Panc1 (cell line): Measurements from ENCODE around the gene UBE2V1. TPM values are rescaled to one million over a fixed set of nuclear protein-coding genes. Genes with fewer than 3 reads are reported as not detected.
"Not testable (repeated sequence)": the region's sequence is repeated elsewhere in the genome, so short reads cannot be mapped to it uniquely, and the experiment has no call there.

Experiments
- ATAC-seq: fragments of 200-7000 bp; cut with Tn5 transposase; 2 replicates; pipeline ENCODE4 v1.9.1; 2020; ENCODE audit warnings: mild to moderate bottlenecking, moderate library complexity
- BruUV-seq: library from RNA; stranded (reverse); fragments of 400-500 nt; replicated peaks from 2 replicates; lab custom pipeline; 2021; lab: Mats Ljungman, UMichigan
- CTCF ChIA-PET: fragments of 300-600 bp; sonication (Branson Sonifier 250); formaldehyde crosslinking; loops from one replicate; lab custom pipeline; 2022; ENCODE audit warnings: antibody characterized with exemption; lab: Charles Lee
- POLR2A ChIA-PET: fragments of 300-600 bp; sonication (Branson Sonifier 250); formaldehyde crosslinking; loops from one replicate; lab custom pipeline; 2022; ENCODE audit warnings: antibody characterized with exemption; lab: Charles Lee
- DNase-seq: peaks from one replicate; pipeline ENCODE4 v3.0.0-alpha.2; 2010; ENCODE audit warnings: low read depth, low spot score
- H3K27ac ChIP-seq: 2 replicates; pipeline ENCODE4 v1.5.1; 2011; ENCODE audit warnings: mild to moderate bottlenecking, low read length, inconsistent platforms
- H3K27me3 ChIP-seq: fragments of 200-500 bp; sonication (Bioruptor generic); 2 replicates; pipeline ENCODE4 v1.6.0; 2014; ENCODE audit warnings: low read length, inconsistent platforms; ENCODE audit not compliant: control insufficient read depth, insufficient read depth
- H3K36me3 ChIP-seq: fragments of 200-500 bp; sonication (Bioruptor generic); 2 replicates; pipeline ENCODE4 v1.5.1; 2014; ENCODE audit warnings: inconsistent platforms, mild to moderate bottlenecking, low read length, moderate library complexity; ENCODE audit not compliant: control insufficient read depth, insufficient read depth
- H3K4me1 ChIP-seq: 2 replicates; pipeline ENCODE4 v1.5.1; 2011; ENCODE audit warnings: inconsistent platforms, mild to moderate bottlenecking, low read length, moderate library complexity; ENCODE audit not compliant: control insufficient read depth, insufficient read depth
- H3K4me3 ChIP-seq, 2 experiments: 2 replicates each; pipeline ENCODE4 v1.5.1; 2011 to 2012; ENCODE audit warnings: low read depth in 2 of 2, low read length in 2 of 2, mild to moderate bottlenecking in 2 of 2, inconsistent platforms in 1 of 2, moderate library complexity in 1 of 2
- H3K9me3 ChIP-seq: fragments of 200-500 bp; sonication (Bioruptor generic); 2 replicates; pipeline ENCODE4 v1.5.1; 2014; ENCODE audit warnings: low read depth, mild to moderate bottlenecking, inconsistent platforms, low read length, moderate library complexity; ENCODE audit not compliant: control insufficient read depth, insufficient read depth
- SIN3A ChIP-seq: IDR thresholded peaks from 2 replicates; pipeline ENCODE4 v1.6.1; 2012; ENCODE audit warnings: low read depth, mild to moderate bottlenecking, low read length, moderate library complexity, borderline replicate concordance; ENCODE audit not compliant: insufficient read depth
- TCF7L2 ChIP-seq: IDR thresholded peaks from 2 replicates; pipeline ENCODE4 v1.6.1; 2011; ENCODE audit warnings: mild to moderate bottlenecking, low read depth, low read length, inconsistent platforms
- in situ Hi-C: cut with HindIII; loops from 2 replicates; pipeline ENCODE4 v1.10.0; 2016; ENCODE audit warnings: low sequenced_read_pairs, low pct_unique_long_range_greater_than_20kb
- intact Hi-C: fragments of 100-400 bp; cut with micrococcal nuclease; formaldehyde crosslinking; loops from one replicate; pipeline ENCODE4 v1.10.0; 2022; ENCODE audit not compliant: unreplicated experiment
- total RNA-seq: library from RNA; stranded (reverse); gene quantifications from one replicate; pipeline ENCODE4 v1.2.1, GENCODE V29; 2021; ENCODE audit not compliant: unreplicated experiment
- TF ChIP-seq, protein P1 (sequence below), 2 experiments: IDR thresholded peaks; 2 replicates each; pipeline ENCODE4 v1.6.1; 2011 to 2012; ENCODE audit warnings: low read depth in 2 of 2, control low read depth in 1 of 2, low read length in 1 of 2, mild to moderate bottlenecking in 1 of 2, moderate library complexity in 1 of 2; ENCODE audit not compliant: insufficient read depth in 1 of 2
- TF ChIP-seq, protein P2 (sequence below): fragments of 450-650 bp; IDR thresholded peaks from 2 replicates; pipeline ENCODE4 v1.5.1; 2017; ENCODE audit warnings: mild to moderate bottlenecking

UBE2V1 gene
- total RNA-seq, 1 experiment from 2014 or later, result 115 TPM

DNA sequence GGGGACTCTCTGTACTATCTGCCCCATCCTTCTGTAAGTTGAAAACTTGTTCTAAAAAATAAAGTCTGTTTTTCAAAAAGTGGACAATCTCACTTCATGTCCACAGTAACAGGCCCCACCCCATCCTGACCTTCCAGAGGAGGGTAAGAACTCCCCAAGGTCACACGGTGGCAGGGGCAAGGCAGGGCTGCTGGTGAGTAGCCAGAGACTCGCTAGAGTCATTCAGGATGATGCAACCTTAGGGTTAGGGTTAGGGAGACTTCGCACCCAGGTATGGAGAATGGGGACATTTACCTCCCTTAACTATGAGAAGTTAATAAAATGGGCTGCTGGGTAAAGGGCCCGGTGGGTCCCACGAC, 25.1 kb upstream of the UBE2V1 start:
- peak overlapping the region; percentile 95 for H3K27ac ChIP-seq
- CTCF ChIA-PET, result interaction anchor here (1.6 kb wide), 1 partner anchor 17 kb away, joined by 5 read pairs; no protein-coding TSS in a partner anchor
- H3K36me3 ChIP-seq, result peaks cover 18% of the 10 kb centered on the region

DNA sequence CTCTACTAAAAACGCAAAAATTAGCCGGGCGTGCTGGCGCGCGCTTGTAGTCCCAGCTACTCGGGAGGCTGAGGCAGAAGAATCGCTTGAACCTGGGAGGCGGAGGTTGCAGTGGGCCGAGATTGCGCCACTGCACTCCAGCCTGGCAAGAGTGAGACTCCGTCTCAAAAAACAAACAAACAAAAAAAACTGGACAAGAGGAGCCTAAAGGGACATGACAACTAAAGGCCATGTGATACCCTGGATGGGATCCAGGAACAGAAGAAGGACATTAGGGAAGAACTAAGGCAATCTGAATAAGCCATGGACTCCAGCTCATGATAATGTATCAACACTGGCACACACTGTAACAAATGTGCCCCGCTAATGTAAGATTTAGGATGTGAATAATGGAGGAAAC, 24.8 kb upstream of the UBE2V1 start:
- ATAC-seq, intact Hi-C loops, in situ Hi-C loops, DNase-seq, H3K4me3 ChIP-seq, H3K9me3 ChIP-seq, BruUV-seq, POLR2A ChIA-PET, H3K27me3 ChIP-seq: not testable (repeated sequence)
- peaks cover 79% of the 10 kb centered on the region for H3K4me1 ChIP-seq
- CTCF ChIA-PET, result interaction anchor here (1.6 kb wide), 1 partner anchor 17 kb away, joined by 5 read pairs; no protein-coding TSS in a partner anchor
- H3K27ac ChIP-seq, result peak overlapping the region; percentile 95
- H3K36me3 ChIP-seq, result peaks cover 14% of the 10 kb centered on the region

More for the DNA sequence above, 25.1 kb upstream of the UBE2V1 start:
- peak; percentile 12 for ATAC-seq
- DNase-seq, result no peak
- TF ChIP-seq, protein P1, sequence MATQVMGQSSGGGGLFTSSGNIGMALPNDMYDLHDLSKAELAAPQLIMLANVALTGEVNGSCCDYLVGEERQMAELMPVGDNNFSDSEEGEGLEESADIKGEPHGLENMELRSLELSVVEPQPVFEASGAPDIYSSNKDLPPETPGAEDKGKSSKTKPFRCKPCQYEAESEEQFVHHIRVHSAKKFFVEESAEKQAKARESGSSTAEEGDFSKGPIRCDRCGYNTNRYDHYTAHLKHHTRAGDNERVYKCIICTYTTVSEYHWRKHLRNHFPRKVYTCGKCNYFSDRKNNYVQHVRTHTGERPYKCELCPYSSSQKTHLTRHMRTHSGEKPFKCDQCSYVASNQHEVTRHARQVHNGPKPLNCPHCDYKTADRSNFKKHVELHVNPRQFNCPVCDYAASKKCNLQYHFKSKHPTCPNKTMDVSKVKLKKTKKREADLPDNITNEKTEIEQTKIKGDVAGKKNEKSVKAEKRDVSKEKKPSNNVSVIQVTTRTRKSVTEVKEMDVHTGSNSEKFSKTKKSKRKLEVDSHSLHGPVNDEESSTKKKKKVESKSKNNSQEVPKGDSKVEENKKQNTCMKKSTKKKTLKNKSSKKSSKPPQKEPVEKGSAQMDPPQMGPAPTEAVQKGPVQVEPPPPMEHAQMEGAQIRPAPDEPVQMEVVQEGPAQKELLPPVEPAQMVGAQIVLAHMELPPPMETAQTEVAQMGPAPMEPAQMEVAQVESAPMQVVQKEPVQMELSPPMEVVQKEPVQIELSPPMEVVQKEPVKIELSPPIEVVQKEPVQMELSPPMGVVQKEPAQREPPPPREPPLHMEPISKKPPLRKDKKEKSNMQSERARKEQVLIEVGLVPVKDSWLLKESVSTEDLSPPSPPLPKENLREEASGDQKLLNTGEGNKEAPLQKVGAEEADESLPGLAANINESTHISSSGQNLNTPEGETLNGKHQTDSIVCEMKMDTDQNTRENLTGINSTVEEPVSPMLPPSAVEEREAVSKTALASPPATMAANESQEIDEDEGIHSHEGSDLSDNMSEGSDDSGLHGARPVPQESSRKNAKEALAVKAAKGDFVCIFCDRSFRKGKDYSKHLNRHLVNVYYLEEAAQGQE (IDR thresholded peaks at IDR 0.05; ENCODE audit: insufficient read depth in 1 of 2, low read depth in 2 of 2, low read length in 1 of 2), result no peak
- TF ChIP-seq, protein P2, sequence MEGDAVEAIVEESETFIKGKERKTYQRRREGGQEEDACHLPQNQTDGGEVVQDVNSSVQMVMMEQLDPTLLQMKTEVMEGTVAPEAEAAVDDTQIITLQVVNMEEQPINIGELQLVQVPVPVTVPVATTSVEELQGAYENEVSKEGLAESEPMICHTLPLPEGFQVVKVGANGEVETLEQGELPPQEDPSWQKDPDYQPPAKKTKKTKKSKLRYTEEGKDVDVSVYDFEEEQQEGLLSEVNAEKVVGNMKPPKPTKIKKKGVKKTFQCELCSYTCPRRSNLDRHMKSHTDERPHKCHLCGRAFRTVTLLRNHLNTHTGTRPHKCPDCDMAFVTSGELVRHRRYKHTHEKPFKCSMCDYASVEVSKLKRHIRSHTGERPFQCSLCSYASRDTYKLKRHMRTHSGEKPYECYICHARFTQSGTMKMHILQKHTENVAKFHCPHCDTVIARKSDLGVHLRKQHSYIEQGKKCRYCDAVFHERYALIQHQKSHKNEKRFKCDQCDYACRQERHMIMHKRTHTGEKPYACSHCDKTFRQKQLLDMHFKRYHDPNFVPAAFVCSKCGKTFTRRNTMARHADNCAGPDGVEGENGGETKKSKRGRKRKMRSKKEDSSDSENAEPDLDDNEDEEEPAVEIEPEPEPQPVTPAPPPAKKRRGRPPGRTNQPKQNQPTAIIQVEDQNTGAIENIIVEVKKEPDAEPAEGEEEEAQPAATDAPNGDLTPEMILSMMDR, result no peak
- no peak for TF ChIP-seq TCF7L2
- no peak for TF ChIP-seq SIN3A
- in situ Hi-C loops, result no loop called here
- intact Hi-C loops, result no loop called here
- H3K9me3 ChIP-seq, result no peaks in the 10 kb centered on the region
- no TSS peak for BruUV-seq
- no peaks in the 10 kb centered on the region for H3K27me3 ChIP-seq
- POLR2A ChIA-PET, result no interaction called here
- peaks cover 79% of the 10 kb centered on the region for H3K4me1 ChIP-seq
- no peak overlapping the region for H3K4me3 ChIP-seq

DNA sequence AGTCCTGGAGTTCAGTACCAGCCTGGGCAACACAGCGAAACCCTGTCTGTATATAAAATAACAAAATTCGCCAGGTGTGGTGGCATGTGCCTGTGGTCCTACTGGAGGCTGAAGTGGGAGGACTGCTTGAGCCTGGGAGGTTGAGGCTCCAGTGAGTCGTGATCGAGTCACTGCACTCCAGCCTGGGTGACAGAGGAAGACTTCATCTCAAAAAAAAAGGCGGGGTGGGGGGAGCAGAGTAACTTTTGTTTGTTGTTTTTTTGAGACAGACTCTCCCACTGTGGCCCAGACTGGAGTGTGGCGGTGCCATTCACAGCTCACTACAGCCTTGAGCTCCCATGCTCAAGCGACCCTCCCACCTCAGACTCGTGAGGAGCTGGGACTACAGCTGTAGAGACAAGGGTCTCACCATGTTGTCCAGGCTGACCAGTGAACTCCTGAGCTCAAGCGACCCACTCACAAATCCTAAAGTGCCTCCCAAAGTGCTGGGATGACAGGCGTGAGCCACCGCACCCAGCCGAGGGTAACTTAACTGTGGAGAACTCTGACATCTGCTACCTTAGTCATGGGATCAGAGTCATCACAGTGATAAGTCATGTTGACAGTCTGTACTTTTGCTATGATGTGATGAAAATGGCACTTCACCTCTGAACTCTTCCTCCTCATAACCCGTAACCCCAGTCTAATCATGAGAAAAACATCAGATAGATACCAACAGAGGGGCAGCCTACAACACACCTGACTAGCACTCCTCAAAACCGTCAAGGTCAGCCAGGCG, 24.1 kb upstream of the UBE2V1 start:
- intact Hi-C loops (no loop called here), in situ Hi-C loops (no loop called here)
- Histone ChIP-seq H3K27me3 (no peaks in the 10 kb centered on the region), H3K27ac (peak overlapping the region; percentile 95), H3K4me1 (peaks cover 80% of the 10 kb centered on the region), H3K4me3 (no peak overlapping the region), H3K9me3 (no peaks in the 10 kb centered on the region), H3K36me3 (peaks cover 14% of the 10 kb centered on the region; the same call in 1 of the 2 replicates)
- no TSS peak for BruUV-seq
- ChIA-PET POLR2A (no interaction called here), CTCF (no interaction called here)
- DNase-seq, result no peak
- ATAC-seq, result no peak
- TF ChIP-seq SIN3A (no peak), TCF7L2 (no peak)
- TF ChIP-seq, protein P2, result no peak
- TF ChIP-seq, protein P1 (IDR thresholded peaks at IDR 0.05; ENCODE audit: insufficient read depth in 1 of 2, low read depth in 2 of 2, low read length in 1 of 2), result no peak
